Activated CD8-positive, alpha-beta memory T cell treated with anti-CD3 and anti-CD28 coated beads, Interleukin-2, amount 10 ng/mL, durations not matched to agents 7 days and 5 days (primary cell): ENCODE measurements around the gene GBF1. TPM values are rescaled to one million over a fixed set of nuclear protein-coding genes. Genes with fewer than 3 reads are reported as not detected.
A peak's percentile ranks its signal among the peaks of the same experiment; 100 is the strongest.

Source experiments
- ATAC-seq: fragments of 150-1000 bp; cut with Tn5 transposase; one replicate; pipeline ENCODE4 v1.10.0; 2021; ENCODE audit warnings: moderate library complexity
- CTCF ChIA-PET: fragments of 350-600 bp; sonication (Branson Sonifier 250); formaldehyde crosslinking; loops from one replicate; lab custom pipeline; 2021; ENCODE audit warnings: antibody characterized with exemption; lab: Charles Lee
- DNase-seq: peaks from one replicate; pipeline ENCODE4 v3.0.0-alpha.2; 2020
- H3K27ac Mint-ChIP-seq: one replicate; pipeline ENCODE4 v1.8.0; 2021; ENCODE audit warnings: mild to moderate bottlenecking, mixed read lengths
- H3K27me3 Mint-ChIP-seq: one replicate; pipeline ENCODE4 v1.8.0; 2021; ENCODE audit warnings: mixed read lengths
- H3K36me3 Mint-ChIP-seq: one replicate; pipeline ENCODE4 v1.8.0; 2021; ENCODE audit warnings: mild to moderate bottlenecking, mixed read lengths
- H3K4me1 Mint-ChIP-seq: one replicate; pipeline ENCODE4 v1.8.0; 2021; ENCODE audit warnings: mixed read lengths
- H3K4me3 Mint-ChIP-seq: one replicate; pipeline ENCODE4 v1.8.0; 2021; ENCODE audit warnings: mild to moderate bottlenecking, moderate library complexity, mixed read lengths
- H3K9me3 Mint-ChIP-seq: one replicate; pipeline ENCODE4 v1.8.0; 2022; ENCODE audit warnings: low read depth, mixed read lengths
- total RNA-seq, 2 experiments: library from RNA; stranded (reverse); gene quantifications; one replicate each; pipeline ENCODE4 v1.2.3, GENCODE V29; 2021

Gene GBF1
- total RNA-seq, 2 experiments from 2014 or later = 46.5 to 51.6 TPM

DNA sequence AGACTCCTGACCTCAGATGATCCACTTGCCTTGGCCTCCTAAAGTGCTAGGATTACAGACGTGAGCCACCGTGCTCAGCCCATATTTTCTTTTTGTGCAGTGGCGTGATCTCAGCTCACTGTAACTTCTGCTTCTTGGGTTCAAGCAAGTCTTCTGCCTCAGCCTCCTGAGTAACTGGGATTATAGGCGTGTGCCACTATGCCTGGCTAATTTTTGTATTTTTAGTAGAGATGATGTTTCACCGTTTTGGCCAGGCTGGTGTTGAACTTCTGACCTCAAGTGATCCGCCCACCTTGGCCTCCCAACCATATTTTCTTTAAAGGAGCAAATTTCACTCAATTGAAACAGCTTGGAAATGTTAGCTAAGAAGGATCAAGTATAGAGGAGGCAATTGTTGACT is 16.5 kb downstream of the GBF1 start:
- H3K4me1 Mint-ChIP-seq = peaks cover 9% of the 10 kb centered on the region
- H3K36me3 Mint-ChIP-seq = peaks cover 41% of the 10 kb centered on the region
- H3K27ac Mint-ChIP-seq = no peak overlapping the region
- no peaks in the 10 kb centered on the region for H3K27me3 Mint-ChIP-seq
- ATAC-seq (no peak), DNase-seq (no peak)
- CTCF ChIA-PET = interaction anchor here (1.4 to 1.9 kb wide), 2 partner anchors 31 to 90 kb away, joined by 4 to 6 read pairs; no protein-coding TSS in a partner anchor
- H3K9me3 Mint-ChIP-seq = no peaks in the 10 kb centered on the region
- no peak overlapping the region for H3K4me3 Mint-ChIP-seq

DNA sequence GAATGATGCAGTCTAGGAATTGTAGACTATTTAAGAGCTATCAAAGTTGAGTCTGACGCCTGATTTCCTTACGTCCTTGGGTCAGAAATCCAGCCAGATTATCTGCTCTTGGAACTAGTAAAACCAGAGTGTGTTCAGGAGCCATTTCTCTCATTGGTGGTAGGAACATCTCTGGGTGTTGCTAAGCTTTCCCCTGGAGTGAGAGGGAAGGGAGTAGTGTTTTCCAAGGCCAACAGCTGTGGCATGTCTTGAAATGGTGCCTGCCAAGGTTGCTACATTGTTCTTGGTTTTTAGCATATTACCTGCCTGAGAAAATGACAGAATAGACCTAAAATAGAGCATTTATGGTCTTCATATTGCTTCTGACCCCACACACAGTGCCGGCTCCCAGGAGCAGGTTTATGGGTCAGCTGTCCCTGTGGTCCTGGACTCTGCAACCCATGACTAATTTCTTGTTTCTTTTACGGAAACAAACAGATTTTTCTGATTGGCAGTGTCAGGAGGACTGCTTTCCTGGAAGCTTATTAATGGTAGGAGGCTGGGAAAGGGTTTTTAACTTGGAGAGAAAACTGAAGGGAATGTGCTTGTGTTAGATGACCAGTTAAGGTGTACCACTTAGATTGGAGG is 17.5 kb downstream of the GBF1 start:
- peaks cover 17% of the 10 kb centered on the region for H3K4me1 Mint-ChIP-seq
- H3K27me3 Mint-ChIP-seq = no peaks in the 10 kb centered on the region
- DNase-seq (no peak), ATAC-seq (no peak)
- no peaks in the 10 kb centered on the region for H3K9me3 Mint-ChIP-seq
- H3K36me3 Mint-ChIP-seq = peaks cover 41% of the 10 kb centered on the region
- H3K27ac Mint-ChIP-seq = no peak overlapping the region
- no peak overlapping the region for H3K4me3 Mint-ChIP-seq
- CTCF ChIA-PET = interaction anchor here (0.6 to 1.9 kb wide), 3 partner anchors 32 to 109 kb away, joined by 3 to 6 read pairs (median 4); no protein-coding TSS in a partner anchor

DNA sequence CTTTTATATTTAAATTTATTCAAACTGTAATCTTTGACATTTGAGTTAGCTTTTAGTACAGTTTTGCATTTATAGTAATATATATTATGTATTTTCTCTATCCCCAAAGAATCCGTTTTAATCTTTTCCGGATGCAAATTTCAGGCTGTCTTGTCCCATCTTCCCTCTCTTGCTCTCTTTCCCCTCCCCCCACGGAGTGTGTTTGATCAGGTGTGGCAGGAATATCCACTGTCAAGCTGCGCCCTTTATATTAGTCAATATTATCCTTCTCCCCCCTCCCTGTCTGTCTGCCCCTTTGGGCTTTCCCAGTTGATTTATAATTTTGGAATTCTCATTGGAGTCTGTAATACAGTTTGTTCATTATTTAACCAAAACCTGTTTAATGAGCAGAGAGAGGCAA is 19.0 kb downstream of the GBF1 start:
- ATAC-seq = no peak
- H3K27me3 Mint-ChIP-seq = no peaks in the 10 kb centered on the region
- CTCF ChIA-PET = interaction anchor here (1.2 to 2.4 kb wide), 2 partner anchors 34 to 87 kb away, joined by 4 to 6 read pairs; no protein-coding TSS in a partner anchor
- DNase-seq = no peak
- H3K9me3 Mint-ChIP-seq = no peaks in the 10 kb centered on the region
- H3K4me1 Mint-ChIP-seq = peaks cover 30% of the 10 kb centered on the region
- H3K36me3 Mint-ChIP-seq = peaks cover 40% of the 10 kb centered on the region
- no peak overlapping the region for H3K27ac Mint-ChIP-seq
- no peak overlapping the region for H3K4me3 Mint-ChIP-seq

DNA sequence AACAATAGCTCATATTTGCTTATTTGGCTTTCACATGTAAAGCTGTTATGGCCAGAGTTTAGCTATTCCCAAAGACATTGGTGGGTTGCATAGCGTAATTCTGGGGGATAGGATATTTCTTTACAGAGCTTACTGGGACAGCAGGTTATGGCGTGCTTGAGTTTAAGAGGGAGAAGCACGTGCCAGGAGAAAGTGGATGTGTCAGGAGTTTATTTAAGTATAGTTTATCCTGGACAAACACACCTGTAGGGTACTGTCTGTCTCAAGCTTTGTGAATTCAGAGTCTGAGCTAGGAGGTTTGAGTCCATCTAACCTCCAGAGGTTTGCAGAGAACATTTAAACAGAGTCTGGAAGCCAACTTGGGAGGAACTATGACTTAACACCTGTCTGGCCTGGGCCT is 21.3 kb downstream of the GBF1 start:
- CTCF ChIA-PET = interaction anchor here (0.9 to 2.4 kb wide), 4 partner anchors 10 to 97 kb away, joined by 3 to 6 read pairs (median 4); no protein-coding TSS in a partner anchor
- H3K4me1 Mint-ChIP-seq = peaks cover 33% of the 10 kb centered on the region
- no peak overlapping the region for H3K27ac Mint-ChIP-seq

DNA sequence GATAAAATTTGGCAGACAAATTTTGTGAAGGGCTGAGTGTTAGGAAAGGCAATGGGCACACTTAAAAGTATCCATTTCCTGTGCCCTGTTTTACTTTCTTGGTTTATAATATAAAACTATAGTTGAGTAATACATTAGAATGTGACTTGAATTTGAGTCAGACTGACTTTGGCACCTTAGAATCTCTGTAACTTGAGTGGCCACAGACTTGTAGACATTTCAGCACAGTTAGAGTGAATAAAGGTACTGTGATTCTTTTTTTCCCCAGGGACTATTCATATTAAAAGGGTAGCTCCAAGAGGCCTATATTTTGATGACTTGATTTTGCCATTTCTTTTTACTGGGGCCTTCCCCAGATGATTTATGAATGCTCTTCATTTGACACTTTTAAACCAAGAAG is 22.4 kb downstream of the GBF1 start:
- Mint-ChIP-seq H3K27ac (no peak overlapping the region), H3K9me3 (no peaks in the 10 kb centered on the region), H3K4me3 (no peak overlapping the region), H3K4me1 (peaks cover 38% of the 10 kb centered on the region), H3K36me3 (peaks cover 17% of the 10 kb centered on the region), H3K27me3 (no peaks in the 10 kb centered on the region)
- ATAC-seq (peak; percentile 33), DNase-seq (no peak)
- CTCF ChIA-PET = interaction anchor here (0.9 to 1.4 kb wide), 7 partner anchors 11 to 85 kb away, joined by 3 to 6 read pairs (median 3); partner anchors contain the start of gene GBF1

More for the DNA sequence above, 21.3 kb downstream of the GBF1 start:
- DNase-seq (no peak), ATAC-seq (no peak)
- Mint-ChIP-seq H3K4me3 (no peak overlapping the region), H3K27me3 (no peaks in the 10 kb centered on the region), H3K36me3 (peaks cover 27% of the 10 kb centered on the region), H3K9me3 (no peaks in the 10 kb centered on the region)

DNA sequence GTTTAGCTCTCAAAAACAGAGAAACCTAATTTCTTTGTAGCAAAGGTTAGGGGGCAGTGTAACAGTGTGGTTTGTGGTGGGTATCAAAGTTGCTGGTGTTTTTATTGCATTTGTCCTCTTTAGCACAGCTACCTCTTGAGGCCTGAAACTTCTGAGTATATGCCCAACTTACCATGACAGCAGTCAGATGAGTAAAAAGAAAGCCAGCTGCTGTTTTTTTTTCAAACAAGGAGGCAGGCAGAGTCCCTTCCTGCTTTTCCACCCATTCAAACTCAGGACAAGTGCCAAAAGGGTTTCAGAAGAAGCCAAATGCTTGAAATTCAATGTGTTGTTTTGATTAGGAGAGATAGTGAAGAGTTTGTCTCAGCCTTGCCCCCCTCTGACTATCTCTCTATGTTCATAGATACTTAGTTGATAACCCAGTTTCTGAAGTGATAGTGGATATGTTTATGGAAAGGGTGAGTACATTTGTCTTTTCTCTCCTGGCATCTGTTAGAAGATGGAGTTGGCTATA is 23.1 kb downstream of the GBF1 start:
- Mint-ChIP-seq H3K4me3 (no peak overlapping the region), H3K27ac (peak overlapping the region; percentile 47), H3K36me3 (peaks cover 12% of the 10 kb centered on the region), H3K4me1 (peaks cover 40% of the 10 kb centered on the region), H3K9me3 (no peaks in the 10 kb centered on the region), H3K27me3 (no peaks in the 10 kb centered on the region)
- DNase-seq (no peak), ATAC-seq (peak; percentile 39)
- CTCF ChIA-PET = interaction anchor here (0.9 to 1.4 kb wide), 7 partner anchors 11 to 84 kb away, joined by 3 to 6 read pairs (median 3); partner anchors contain the start of gene GBF1

DNA sequence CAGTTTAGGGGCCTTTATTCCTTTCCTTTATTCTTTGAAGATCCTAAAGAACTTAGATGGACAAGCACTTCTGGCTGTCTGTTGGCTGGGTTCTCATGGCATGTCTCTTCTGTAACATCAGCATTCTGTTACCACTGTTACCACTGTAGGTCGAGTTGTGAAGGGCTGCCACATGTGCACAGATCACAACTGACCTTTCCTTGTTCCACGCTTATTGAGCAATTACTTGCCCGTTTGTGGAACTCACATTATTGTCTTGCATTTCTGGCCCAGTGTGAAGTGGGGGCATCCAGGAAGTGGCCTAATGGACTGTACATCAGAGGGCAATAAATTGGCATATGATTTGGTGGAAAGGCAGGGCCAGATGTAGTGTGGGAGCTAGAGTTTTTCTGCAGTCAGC is 23.7 kb downstream of the GBF1 start:
- Mint-ChIP-seq H3K4me3 (no peak overlapping the region), H3K36me3 (peaks cover 12% of the 10 kb centered on the region), H3K27me3 (no peaks in the 10 kb centered on the region), H3K27ac (peak overlapping the region; percentile 47), H3K4me1 (peaks cover 40% of the 10 kb centered on the region), H3K9me3 (no peaks in the 10 kb centered on the region)
- ATAC-seq = no peak
- no peak for DNase-seq
- CTCF ChIA-PET = interaction anchor here (1.2 kb wide), 1 partner anchor 51 kb away, joined by 3 read pairs; no protein-coding TSS in a partner anchor

DNA sequence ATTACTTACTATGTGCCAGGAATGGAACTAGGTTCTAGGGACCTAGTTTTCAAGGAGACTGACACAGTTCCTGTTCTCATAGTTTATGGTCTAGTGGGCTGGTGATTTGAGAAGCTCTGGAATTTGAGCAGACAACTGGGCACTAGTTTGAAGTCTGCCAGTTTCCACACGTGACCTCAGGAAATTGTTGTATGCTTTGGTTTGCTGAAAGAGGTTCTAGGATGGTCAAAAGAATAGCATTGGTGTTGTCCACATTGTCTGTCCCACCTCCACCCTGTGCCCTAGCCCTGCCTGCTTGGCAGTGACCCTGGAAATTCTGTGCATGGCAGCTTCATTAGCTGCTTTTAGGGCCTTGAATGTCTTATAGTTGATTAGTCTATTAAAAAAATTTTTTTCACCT is 28.7 kb downstream of the GBF1 start:
- CTCF ChIA-PET = interaction anchor here (0.7 to 1.6 kb wide), 5 partner anchors 22 to 120 kb away, joined by 3 to 4 read pairs (median 3); no protein-coding TSS in a partner anchor
- Mint-ChIP-seq H3K4me1 (peaks cover 12% of the 10 kb centered on the region), H3K27me3 (no peaks in the 10 kb centered on the region), H3K9me3 (no peaks in the 10 kb centered on the region), H3K4me3 (no peak overlapping the region), H3K36me3 (peaks cover 6% of the 10 kb centered on the region), H3K27ac (no peak overlapping the region)
- ATAC-seq = no peak
- no peak for DNase-seq

DNA sequence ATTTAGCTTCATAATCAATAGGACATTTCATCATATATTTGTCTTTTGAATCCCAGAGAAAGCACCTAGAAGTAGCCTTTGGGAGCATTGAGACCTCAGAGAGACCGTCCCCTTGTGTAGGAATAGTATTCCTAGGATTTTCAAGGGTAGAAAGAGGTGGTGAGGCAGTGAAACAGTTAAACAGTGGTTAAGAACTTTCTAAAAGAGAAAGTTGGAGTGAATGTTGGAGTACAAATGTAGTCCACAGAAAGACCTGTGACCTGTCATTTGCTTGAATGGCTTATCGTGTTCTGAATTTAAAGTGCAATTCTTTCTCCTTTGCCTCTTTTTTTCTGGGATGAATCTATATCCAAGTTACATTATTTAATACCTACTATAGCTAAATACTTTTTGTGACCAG is 30.0 kb downstream of the GBF1 start:
- no peak overlapping the region for H3K27ac Mint-ChIP-seq
- H3K27me3 Mint-ChIP-seq = no peaks in the 10 kb centered on the region
- peaks cover 17% of the 10 kb centered on the region for H3K4me1 Mint-ChIP-seq
- CTCF ChIA-PET = interaction anchor here (0.6 kb wide), 2 partner anchors 70 to 1059 kb away, joined by 3 read pairs; no protein-coding TSS in a partner anchor
- H3K9me3 Mint-ChIP-seq = no peaks in the 10 kb centered on the region
- peaks cover 4% of the 10 kb centered on the region for H3K36me3 Mint-ChIP-seq
- no peak overlapping the region for H3K4me3 Mint-ChIP-seq
- DNase-seq (no peak), ATAC-seq (no peak)

DNA sequence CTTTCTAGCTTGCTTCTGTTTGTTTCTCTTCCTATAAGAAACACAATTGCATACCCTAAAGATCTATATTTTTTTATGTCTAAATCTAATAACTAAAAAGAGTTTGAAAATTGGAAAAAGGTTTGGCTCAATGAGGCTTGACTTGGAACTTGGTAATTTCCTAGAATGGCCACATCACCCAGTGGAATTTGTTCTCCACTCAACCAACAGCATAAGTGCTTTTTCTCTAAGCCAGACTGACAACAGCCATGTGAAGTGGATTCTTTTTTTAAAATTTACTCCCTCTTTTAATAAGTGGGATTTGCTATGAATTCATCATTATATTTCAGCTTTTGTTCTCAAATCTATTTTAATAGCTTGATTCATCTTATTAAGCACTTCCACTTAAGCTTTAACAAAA is 33.8 kb downstream of the GBF1 start:
- Mint-ChIP-seq H3K4me1 (peaks cover 36% of the 10 kb centered on the region), H3K9me3 (no peaks in the 10 kb centered on the region), H3K36me3 (peaks cover 4% of the 10 kb centered on the region), H3K4me3 (no peak overlapping the region), H3K27ac (no peak overlapping the region), H3K27me3 (no peaks in the 10 kb centered on the region)
- CTCF ChIA-PET = interaction anchor here (0.7 to 1.1 kb wide), 2 partner anchors 21 to 73 kb away, joined by 3 to 5 read pairs; no protein-coding TSS in a partner anchor
- DNase-seq (no peak), ATAC-seq (no peak)

DNA sequence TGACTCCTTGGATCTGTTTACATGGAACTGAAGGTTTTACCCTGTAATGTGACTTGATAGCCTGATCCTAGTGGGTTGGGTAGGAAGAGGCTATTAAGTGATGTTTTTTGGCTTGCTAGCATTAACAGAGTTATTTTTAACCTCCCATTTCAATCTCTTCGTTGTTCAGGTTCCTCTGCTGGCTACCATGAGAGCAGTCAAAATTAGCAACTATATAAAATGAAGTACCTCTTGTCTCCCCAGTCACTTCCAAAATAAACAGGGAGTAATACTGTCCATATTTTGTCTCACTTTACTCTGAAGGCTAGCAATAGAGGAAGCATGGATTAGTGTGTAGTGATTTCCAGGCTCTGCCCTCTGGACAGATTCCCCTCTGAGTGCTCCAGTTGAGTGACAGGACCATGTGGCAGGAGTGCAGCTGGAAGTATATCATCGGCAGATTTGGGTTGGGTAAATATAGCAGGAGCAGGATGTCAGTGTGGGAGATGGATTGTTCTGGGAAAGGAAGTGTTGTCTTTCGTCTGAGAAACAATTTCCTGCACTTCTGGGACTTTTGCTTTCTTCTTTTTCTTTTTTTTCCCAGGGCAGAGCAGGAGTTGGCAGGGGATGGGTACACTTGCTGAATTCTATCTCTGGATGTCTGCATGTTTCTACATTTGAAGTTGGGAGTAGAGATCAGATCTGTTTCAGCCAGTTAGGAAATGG is 35.2 kb downstream of the GBF1 start:
- Mint-ChIP-seq H3K36me3 (peaks cover 6% of the 10 kb centered on the region), H3K27me3 (no peaks in the 10 kb centered on the region), H3K4me1 (peaks cover 50% of the 10 kb centered on the region), H3K4me3 (no peak overlapping the region), H3K27ac (no peak overlapping the region), H3K9me3 (no peaks in the 10 kb centered on the region)
- no peak for DNase-seq
- ATAC-seq = peak; percentile 12
- CTCF ChIA-PET = interaction anchor here (0.7 kb wide), 1 partner anchor 1511 kb away, joined by 3 read pairs; no protein-coding TSS in a partner anchor

DNA sequence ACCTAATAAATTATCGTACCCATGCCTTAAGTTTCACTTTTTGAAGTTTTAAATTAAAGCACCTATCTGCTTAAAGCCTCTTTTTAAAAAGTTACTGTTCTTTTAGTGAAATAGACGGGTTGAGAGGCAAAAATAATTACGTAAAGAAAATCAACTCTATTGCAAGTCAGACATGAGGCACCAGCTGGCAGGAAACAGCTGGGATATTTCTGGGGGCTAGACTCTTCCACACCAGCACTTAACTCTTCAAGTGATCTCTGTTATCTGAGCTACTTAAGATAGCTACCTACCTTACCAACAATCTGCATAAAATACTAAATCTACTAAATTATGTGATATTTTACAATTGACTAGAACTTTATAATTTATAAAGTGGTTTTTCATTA is 35.8 kb downstream of the GBF1 start:
- H3K9me3 Mint-ChIP-seq = no peaks in the 10 kb centered on the region
- no peak for DNase-seq
- H3K4me1 Mint-ChIP-seq = peaks cover 52% of the 10 kb centered on the region
- CTCF ChIA-PET = no interaction called here
- no peaks in the 10 kb centered on the region for H3K27me3 Mint-ChIP-seq
- no peak overlapping the region for H3K4me3 Mint-ChIP-seq
- no peak overlapping the region for H3K27ac Mint-ChIP-seq
- peaks cover 7% of the 10 kb centered on the region for H3K36me3 Mint-ChIP-seq
- no peak for ATAC-seq

DNA sequence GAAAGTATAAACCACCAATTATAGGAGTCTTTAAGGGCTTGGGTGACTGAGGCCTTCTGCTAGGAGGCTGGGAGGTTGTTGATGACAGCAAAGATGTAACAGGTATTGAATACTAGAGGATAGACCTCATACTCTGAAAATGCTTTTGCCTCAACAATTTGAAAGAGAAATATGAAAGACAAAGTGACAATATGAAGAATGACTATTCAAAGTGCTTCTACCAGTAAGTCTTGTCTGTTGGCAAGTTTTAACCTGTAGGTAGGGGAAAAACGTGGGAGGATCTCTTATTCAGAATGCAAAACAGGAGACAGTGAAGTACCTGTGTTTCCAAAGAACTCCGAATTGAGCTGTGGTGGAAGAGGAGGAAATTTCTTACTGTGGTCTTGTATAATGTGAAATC is 38.2 kb downstream of the GBF1 start:
- Mint-ChIP-seq H3K4me1 (peaks cover 68% of the 10 kb centered on the region), H3K27ac (peak overlapping the region; percentile 75), H3K4me3 (peak overlapping the region; percentile 3), H3K36me3 (peaks cover 12% of the 10 kb centered on the region), H3K27me3 (no peaks in the 10 kb centered on the region), H3K9me3 (no peaks in the 10 kb centered on the region)
- CTCF ChIA-PET = interaction anchor here (0.8 to 4.9 kb wide), 5 partner anchors 15 to 68 kb away, joined by 3 to 30 read pairs (median 4); partner anchors contain the start of gene PITX3
- DNase-seq = no peak
- ATAC-seq = peak; percentile 22
